GM23248 (cell line): ENCODE data around the gene DICER1. TPM values are rescaled to one million over a fixed set of nuclear protein-coding genes. Genes with fewer than 3 reads are reported as not detected.

ENCODE experiments used
- DNase-seq: peaks from one replicate; pipeline ENCODE4 v3.0.0-alpha.2; 2015
- H2AFZ ChIP-seq: fragments of 200-600 bp; sonication (generic); 2 replicates; pipeline ENCODE4 v1.6.1; 2016; ENCODE audit warnings: antibody characterized with exemption
- H3F3A ChIP-seq: fragments of 200-600 bp; sonication (generic); 2 replicates; pipeline ENCODE4 v1.6.1; 2016; ENCODE audit warnings: mild to moderate bottlenecking, antibody characterized with exemption, mixed run types; ENCODE audit not compliant: insufficient read depth
- H3K27ac ChIP-seq: fragments of 200-600 bp; sonication (generic); 2 replicates; pipeline ENCODE4 v1.5.1; 2016; ENCODE audit warnings: mild to moderate bottlenecking
- H3K27me3 ChIP-seq: fragments of 200-600 bp; sonication (generic); replicated peaks from 2 replicates; pipeline ENCODE4 v1.6.1; 2016; ENCODE audit warnings: mild to moderate bottlenecking; ENCODE audit not compliant: insufficient read depth
- H3K36me3 ChIP-seq: fragments of 200-600 bp; sonication (generic); 2 replicates; pipeline ENCODE4 v1.6.1; 2016; ENCODE audit warnings: low read depth, mild to moderate bottlenecking
- H3K4me1 ChIP-seq: fragments of 200-600 bp; sonication (generic); 2 replicates; pipeline ENCODE4 v1.6.1; 2016; ENCODE audit warnings: mild to moderate bottlenecking; ENCODE audit not compliant: insufficient read depth
- H3K4me2 ChIP-seq: fragments of 200-600 bp; sonication (generic); one replicate; pipeline ENCODE4 v1.6.1; 2016; ENCODE audit warnings: mild to moderate bottlenecking; ENCODE audit not compliant: unreplicated experiment
- H3K4me3 ChIP-seq: fragments of 200-600 bp; sonication (generic); 2 replicates; pipeline ENCODE4 v1.5.1; 2016; ENCODE audit warnings: mild to moderate bottlenecking
- H3K79me2 ChIP-seq: fragments of 200-600 bp; sonication (generic); 2 replicates; pipeline ENCODE4 v1.6.1; 2016; ENCODE audit warnings: mild to moderate bottlenecking; ENCODE audit not compliant: insufficient read depth
- H3K9ac ChIP-seq: fragments of 200-600 bp; sonication (generic); 2 replicates; pipeline ENCODE4 v1.6.1; 2016; ENCODE audit warnings: mild to moderate bottlenecking
- H3K9me2 ChIP-seq: fragments of 200-600 bp; sonication (generic); 2 replicates; pipeline ENCODE4 v1.6.1; 2016; ENCODE audit warnings: mixed run types, mild to moderate bottlenecking, moderate library complexity; ENCODE audit not compliant: insufficient read depth
- H3K9me3 ChIP-seq: fragments of 200-600 bp; sonication (generic); one replicate; pipeline ENCODE4 v1.6.1; 2017; ENCODE audit warnings: low read depth
- H4K20me1 ChIP-seq: fragments of 200-600 bp; sonication (generic); 2 replicates; pipeline ENCODE4 v1.6.0; 2016; ENCODE audit not compliant: insufficient read depth
- EZH2 ChIP-seq: fragments of 200-600 bp; sonication (generic); IDR thresholded peaks from 2 replicates; pipeline ENCODE4 v1.6.1; 2018; ENCODE audit warnings: antibody characterized with exemption, mild to moderate bottlenecking; ENCODE audit not compliant: insufficient read depth, poor library complexity, severe bottlenecking
- EZH2phosphoT487 ChIP-seq: fragments of 200-600 bp; sonication (generic); IDR thresholded peaks from 2 replicates; pipeline ENCODE4 v1.6.1; 2018; ENCODE audit warnings: antibody characterized with exemption, moderate library complexity, mild to moderate bottlenecking, low read depth; ENCODE audit not compliant: insufficient read depth
- WGBS, 2 experiments: methylation state at CpG; one replicate each; pipeline ENCODE4 v1.1.6; 2015 to 2017; ENCODE audit warnings: low lambda C conversion rate in 2 of 2, low coverage in 1 of 2; ENCODE audit errors: missing lambda C conversion rate in 2 of 2; 5-methylcytosine and 5-hydroxymethylcytosine counted together
- in situ Hi-C: fragments of 300-500 bp; cut with MboI; formaldehyde crosslinking; loops from 2 replicates; pipeline ENCODE4 v1.15.0; 2020
- polyA plus RNA-seq: library from polyadenylated mRNA; unstranded; fragments of >200 nt; fragmentation: Nextera tagmentation; extraction: Ambion mirVana; gene quantifications from 2 replicates; pipeline ENCODE4 v1.2.1, GENCODE V29; 2016
- total RNA-seq: library from RNA; depleted of rRNA; stranded (reverse); fragments of >200 nt; shearing (Covaris generic); gene quantifications from 2 replicates; pipeline ENCODE4 v1.2.3, GENCODE V29; 2014

The DICER1 gene
- total and polyA plus RNA-seq, 2 experiments from 2014 or later: 9.8 to 27.6 TPM

DNA sequence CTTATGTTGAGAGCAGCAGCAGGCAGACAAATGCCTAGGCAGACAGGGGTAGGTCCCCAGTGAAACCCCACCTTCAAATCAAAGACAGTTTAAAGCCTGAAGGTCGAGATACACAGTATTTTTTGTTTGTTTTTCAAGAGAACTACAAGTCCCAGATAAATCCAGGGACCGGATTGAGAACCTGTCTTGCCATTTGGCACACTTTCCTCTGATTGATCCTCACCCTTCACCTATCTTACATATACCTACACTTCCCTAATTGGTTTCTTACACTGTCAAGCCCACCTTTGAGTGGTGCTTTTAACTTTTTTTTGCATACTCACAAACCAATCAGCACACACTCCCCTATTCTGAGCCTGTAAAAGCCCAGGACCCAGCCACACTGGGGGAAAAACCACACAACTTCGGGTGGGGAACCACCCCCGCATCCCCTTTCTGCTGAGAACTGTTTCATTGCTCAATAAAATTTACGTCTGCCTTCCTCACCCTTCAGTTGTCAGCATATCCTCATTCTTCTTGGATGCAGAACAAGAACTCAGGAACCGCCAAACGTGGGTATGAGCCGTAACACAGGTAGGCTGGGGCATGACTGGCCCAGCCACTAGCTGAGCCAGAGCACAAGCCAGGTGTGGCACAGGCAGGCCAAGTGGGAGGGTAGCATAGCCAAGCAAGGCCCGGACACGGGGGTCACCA is 11.1 kb downstream of the DICER1 start:
- DNase-seq: no peak
- H3K9me3 ChIP-seq: no peaks in the 10 kb centered on the region
- H3K27ac ChIP-seq: no peak overlapping the region
- H3K9me2 ChIP-seq: no peaks in the 10 kb centered on the region
- TF ChIP-seq EZH2phosphoT487 (no peak), EZH2 (no peak)
- no peak overlapping the region for H3K9ac ChIP-seq
- H3K4me1 ChIP-seq: peaks cover 2% of the 10 kb centered on the region
- in situ Hi-C loops: no loop called here
- peaks cover 3% of the 10 kb centered on the region; the same call in 1 of the 2 replicates for H3F3A ChIP-seq
- H4K20me1 ChIP-seq: peaks cover 8% of the 10 kb centered on the region; the same call in 1 of the 2 replicates
- H3K36me3 ChIP-seq: no peaks in the 10 kb centered on the region
- H3K4me2 ChIP-seq: no peak overlapping the region
- peaks cover 100% of the 10 kb centered on the region for H3K79me2 ChIP-seq
- no peak overlapping the region for H3K4me3 ChIP-seq
- H3K27me3 ChIP-seq: no peaks in the 10 kb centered on the region
- 93 to 95% methylated on average over 10 of the region's 10 CpGs for WGBS, 2 experiments
- H2AFZ ChIP-seq: no peak overlapping the region

DNA sequence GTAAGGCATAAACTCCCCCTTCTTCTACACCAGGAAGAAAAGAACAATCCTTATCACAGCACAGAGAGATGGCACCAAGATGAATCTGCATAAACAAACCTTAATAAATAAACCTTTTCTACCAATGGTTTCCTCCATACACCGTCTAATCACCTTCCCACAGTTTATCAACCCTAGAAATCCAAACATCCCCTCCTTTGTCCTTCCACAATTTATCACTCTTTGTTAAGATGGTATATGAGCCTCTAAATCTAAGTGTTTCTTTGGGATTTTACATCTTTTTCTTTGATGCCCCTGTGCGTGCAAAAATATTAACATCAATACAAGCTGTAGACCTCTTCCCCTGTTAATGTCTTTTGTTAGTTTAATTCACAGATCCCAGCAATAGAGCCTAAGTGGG is 12.5 kb downstream of the DICER1 start:
- DNase-seq: no peak
- in situ Hi-C loops: no loop called here
- peaks cover 15% of the 10 kb centered on the region for H3K4me1 ChIP-seq
- H3K36me3 ChIP-seq: no peaks in the 10 kb centered on the region
- no peaks in the 10 kb centered on the region; the same call in 1 of the 2 replicates for H4K20me1 ChIP-seq
- no peak overlapping the region for H3K4me2 ChIP-seq
- H3K27ac ChIP-seq: no peak overlapping the region
- H3F3A ChIP-seq: peaks cover 15% of the 10 kb centered on the region
- no peaks in the 10 kb centered on the region for H3K9me3 ChIP-seq
- no peaks in the 10 kb centered on the region for H3K27me3 ChIP-seq
- H3K4me3 ChIP-seq: no peak overlapping the region
- 95 to 99% methylated on average over 2 of the region's 2 CpGs for WGBS, 2 experiments
- H3K9me2 ChIP-seq: no peaks in the 10 kb centered on the region
- H3K9ac ChIP-seq: no peak overlapping the region
- TF ChIP-seq EZH2phosphoT487 (no peak), EZH2 (no peak)
- peaks cover 97% of the 10 kb centered on the region for H3K79me2 ChIP-seq
- H2AFZ ChIP-seq: no peak overlapping the region

DNA sequence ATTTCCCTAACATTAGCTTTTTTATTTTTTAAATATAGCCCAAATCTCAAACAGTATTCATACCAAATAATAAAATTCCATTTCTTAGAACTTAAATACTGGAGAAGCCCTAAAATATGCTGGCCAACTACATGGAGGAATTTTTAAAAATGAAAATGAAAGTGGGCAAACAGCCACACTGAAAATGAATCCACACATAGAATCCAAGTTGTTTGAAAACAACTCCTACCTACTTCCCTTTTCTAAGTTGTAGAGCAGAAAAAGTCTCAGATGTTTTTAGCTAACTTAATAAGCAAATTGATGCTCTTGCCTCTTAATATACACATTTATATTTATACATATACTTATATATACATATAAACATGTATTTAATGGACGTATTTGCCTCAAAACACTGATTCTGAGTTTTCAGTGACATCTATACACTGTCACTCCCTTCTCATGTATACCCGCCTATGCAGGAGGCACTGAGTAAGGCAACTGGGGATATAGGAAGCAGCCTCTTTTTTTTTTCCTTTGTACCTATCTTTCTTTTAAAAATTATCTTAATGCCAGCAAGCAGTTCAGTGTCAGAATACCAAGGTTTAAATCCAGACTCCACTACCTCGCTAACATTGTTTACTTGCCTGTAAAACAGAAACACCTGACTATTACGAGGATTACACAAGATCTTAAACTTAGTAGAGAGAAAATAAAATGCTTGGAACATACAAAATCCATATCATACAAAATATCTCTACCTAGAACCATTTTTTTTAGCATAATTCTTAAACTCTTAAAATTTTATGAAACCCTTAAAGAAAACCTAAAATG is 13.3 kb downstream of the DICER1 start:
- H3K27ac ChIP-seq: no peak overlapping the region; the same call in 1 of the 2 replicates
- no peaks in the 10 kb centered on the region for H3K9me3 ChIP-seq
- peaks cover 23% of the 10 kb centered on the region for H3K4me1 ChIP-seq
- H3K4me3 ChIP-seq: peak overlapping the region; percentile 52
- peak; percentile 39 for DNase-seq
- peak overlapping the region; percentile 41 for H3K9ac ChIP-seq
- H3K27me3 ChIP-seq: no peaks in the 10 kb centered on the region
- H3K79me2 ChIP-seq: peaks cover 97% of the 10 kb centered on the region
- peaks cover 19% of the 10 kb centered on the region for H3F3A ChIP-seq
- in situ Hi-C loops: no loop called here
- TF ChIP-seq EZH2 (no peak), EZH2phosphoT487 (no peak)
- peak overlapping the region; percentile 66 for H3K4me2 ChIP-seq
- no peaks in the 10 kb centered on the region; the same call in 1 of the 2 replicates for H4K20me1 ChIP-seq
- 76 to 77% methylated on average over 4 of the region's 4 CpGs for WGBS, 2 experiments
- no peaks in the 10 kb centered on the region for H3K36me3 ChIP-seq
- H3K9me2 ChIP-seq: no peaks in the 10 kb centered on the region
- H2AFZ ChIP-seq: no peak overlapping the region

DNA sequence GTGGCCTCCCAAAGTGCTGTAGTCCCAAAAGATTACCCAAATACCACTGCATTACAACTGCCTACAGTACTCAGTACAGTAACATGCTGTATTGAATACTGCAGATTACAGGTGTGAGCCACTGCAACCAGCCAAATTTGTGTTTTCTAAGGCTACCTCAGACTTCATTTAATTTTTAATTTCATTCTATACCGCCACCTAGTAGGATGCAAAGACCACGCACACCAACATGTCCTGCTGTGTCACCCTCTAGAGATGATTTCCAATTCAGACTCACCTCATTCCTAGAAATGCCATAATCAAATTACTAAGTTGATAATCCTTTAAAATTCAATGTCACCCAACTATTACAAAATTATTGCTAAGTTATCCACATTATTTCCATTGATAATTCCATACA is 15.1 kb downstream of the DICER1 start:
- 100% methylated on average over 2 of the region's 2 CpGs for WGBS, 2 experiments
- no peaks in the 10 kb centered on the region for H3K9me3 ChIP-seq
- no peak overlapping the region for H2AFZ ChIP-seq
- no peak overlapping the region for H3K4me3 ChIP-seq
- peaks cover 24% of the 10 kb centered on the region for H3K4me1 ChIP-seq
- no peak overlapping the region for H3K27ac ChIP-seq
- no peak overlapping the region for H3K4me2 ChIP-seq
- TF ChIP-seq EZH2phosphoT487 (no peak), EZH2 (no peak)
- H3K9me2 ChIP-seq: no peaks in the 10 kb centered on the region
- in situ Hi-C loops: no loop called here
- no peaks in the 10 kb centered on the region; the same call in 1 of the 2 replicates for H4K20me1 ChIP-seq
- peaks cover 19% of the 10 kb centered on the region for H3F3A ChIP-seq
- H3K36me3 ChIP-seq: no peaks in the 10 kb centered on the region
- no peak overlapping the region for H3K9ac ChIP-seq
- DNase-seq: no peak
- H3K27me3 ChIP-seq: no peaks in the 10 kb centered on the region
- H3K79me2 ChIP-seq: peaks cover 95% of the 10 kb centered on the region
